Gastroesophageal sphincter (tissue), 3 donors: ENCODE measurements around the gene AMH.

ENCODE experiments used
- EP300 ChIP-seq: sonication (generic); formaldehyde crosslinking; IDR thresholded peaks from one replicate; pipeline ENCODE4 v1.6.1; 2017; ENCODE audit warnings: antibody characterized with exemption, mild to moderate bottlenecking
- POLR2A ChIP-seq, 2 donors: fragments of 450-650 bp; IDR thresholded peaks; one replicate each; pipeline ENCODE4 v1.6.1; 2017; ENCODE audit warnings: antibody characterized with exemption in 2 of 2, mild to moderate bottlenecking in 2 of 2, moderate library complexity in 1 of 2
- POLR2AphosphoS5 ChIP-seq: sonication (generic); formaldehyde crosslinking; IDR thresholded peaks from one replicate; pipeline ENCODE4 v1.6.1; 2017; ENCODE audit warnings: antibody characterized with exemption
- TF ChIP-seq, protein P1 (sequence below), 4 experiments: fragments of 200-600 bp in 2 of 4; fragments of 450-650 bp in 2 of 4; sonication (generic) in 1 of 4; IDR thresholded peaks; one replicate each; pipeline ENCODE4 v1.5.1; 2017 to 2019; ENCODE audit warnings: antibody characterized with exemption in 4 of 4, mild to moderate bottlenecking in 2 of 4, moderate library complexity in 2 of 4

DNA sequence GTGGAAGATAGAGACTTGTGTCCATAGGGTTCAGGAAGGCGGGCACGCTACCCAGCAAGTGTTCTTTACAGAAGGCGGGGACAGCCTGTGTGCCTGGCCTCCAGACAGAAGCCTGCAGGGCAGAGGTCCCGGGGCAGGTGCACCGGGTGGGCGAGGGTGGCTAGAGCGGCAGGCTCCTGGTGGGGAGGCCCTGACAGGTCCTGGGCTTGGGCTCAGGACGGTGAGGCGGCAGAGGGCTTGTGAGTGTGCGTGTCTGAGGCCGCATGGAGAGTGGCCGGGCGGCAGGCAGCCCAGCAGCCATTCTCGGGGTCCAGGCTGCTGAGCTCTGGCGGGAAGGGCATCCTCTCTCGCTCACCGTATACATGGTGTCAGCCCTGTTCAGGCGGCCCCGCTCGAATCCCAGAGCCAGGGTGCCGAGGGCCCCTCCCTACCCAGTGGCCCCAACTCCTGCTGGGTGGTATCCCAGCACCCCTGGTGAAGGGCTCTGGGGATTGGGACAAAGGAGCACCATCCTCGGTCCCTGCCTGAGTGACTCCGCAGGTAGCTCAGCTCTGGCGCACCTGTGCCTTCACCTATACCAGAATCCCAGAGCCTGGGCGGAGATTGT lies 3.0 kb upstream of the AMH start:
- TF ChIP-seq, protein P1, sequence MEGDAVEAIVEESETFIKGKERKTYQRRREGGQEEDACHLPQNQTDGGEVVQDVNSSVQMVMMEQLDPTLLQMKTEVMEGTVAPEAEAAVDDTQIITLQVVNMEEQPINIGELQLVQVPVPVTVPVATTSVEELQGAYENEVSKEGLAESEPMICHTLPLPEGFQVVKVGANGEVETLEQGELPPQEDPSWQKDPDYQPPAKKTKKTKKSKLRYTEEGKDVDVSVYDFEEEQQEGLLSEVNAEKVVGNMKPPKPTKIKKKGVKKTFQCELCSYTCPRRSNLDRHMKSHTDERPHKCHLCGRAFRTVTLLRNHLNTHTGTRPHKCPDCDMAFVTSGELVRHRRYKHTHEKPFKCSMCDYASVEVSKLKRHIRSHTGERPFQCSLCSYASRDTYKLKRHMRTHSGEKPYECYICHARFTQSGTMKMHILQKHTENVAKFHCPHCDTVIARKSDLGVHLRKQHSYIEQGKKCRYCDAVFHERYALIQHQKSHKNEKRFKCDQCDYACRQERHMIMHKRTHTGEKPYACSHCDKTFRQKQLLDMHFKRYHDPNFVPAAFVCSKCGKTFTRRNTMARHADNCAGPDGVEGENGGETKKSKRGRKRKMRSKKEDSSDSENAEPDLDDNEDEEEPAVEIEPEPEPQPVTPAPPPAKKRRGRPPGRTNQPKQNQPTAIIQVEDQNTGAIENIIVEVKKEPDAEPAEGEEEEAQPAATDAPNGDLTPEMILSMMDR (IDR thresholded peaks at IDR 0.05), result no peak
- no peak for TF ChIP-seq POLR2AphosphoS5
- no peak for TF ChIP-seq POLR2A (IDR thresholded peaks at IDR 0.05)
- no peak for TF ChIP-seq EP300
